ENCODE measurements around the gene CCL16. TPM values are rescaled to one million over a fixed set of nuclear protein-coding genes. Genes with fewer than 3 reads are reported as not detected.

Gene CCL16
- polyA plus RNA-seq, 1 donor (not counting 4 experiments of a cell fraction or from before 2014, with no cell fraction given) = not detected

DNA sequence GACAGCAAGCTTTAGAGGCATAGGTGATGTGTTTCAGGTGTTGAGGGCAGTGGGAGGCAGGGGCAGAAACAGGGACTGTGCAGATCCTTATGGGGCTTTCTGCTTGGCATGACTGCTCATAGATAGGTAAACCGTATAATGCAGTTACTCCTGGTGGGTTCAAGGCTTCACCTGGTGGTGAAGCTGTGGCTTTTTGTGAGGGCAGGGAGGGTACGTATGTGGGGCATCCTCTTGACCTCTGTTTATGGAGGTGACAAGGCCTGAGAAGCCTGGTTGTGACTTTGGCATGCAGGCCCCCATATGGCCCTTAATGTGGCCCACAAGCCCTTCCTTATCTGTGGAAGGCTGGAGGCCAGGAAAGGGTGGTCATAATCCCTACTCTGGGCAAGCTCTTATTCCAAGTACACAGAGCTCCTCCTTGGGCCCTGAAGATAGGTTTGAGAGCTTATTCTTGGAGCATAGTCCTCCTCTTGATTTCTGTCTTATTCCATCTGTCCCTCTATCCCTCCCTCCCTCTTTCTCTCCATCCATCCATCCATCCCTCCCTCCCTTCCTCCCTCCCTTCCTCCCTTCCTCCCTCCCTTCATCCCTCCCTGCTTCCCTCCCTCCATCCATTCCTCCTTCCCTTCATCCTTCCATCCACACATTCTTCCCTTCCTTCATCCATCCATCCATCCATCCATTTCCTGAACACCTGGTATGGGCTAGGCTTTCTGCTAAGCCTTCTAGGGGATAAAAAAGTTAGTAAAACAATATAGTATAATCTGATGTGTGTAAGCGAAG, 1.3 kb upstream of the CCL16 start:
- FAIRE-seq (no peak), DNase-seq (ENCODE audit: low read depth, low spot score) (no peak)
- H3K9me1 ChIP-seq (ENCODE audit: control insufficient read depth, extremely low read depth, insufficient read depth, low read length) = no peaks in the 10 kb centered on the region
- H3K36me3 ChIP-seq (ENCODE audit: control insufficient read depth in 2 of 2, extremely low read depth in 1 of 2, insufficient read depth in 2 of 2, low read length in 2 of 2) = no peaks in the 10 kb centered on the region
- no peak overlapping the region for H3K4me2 ChIP-seq (ENCODE audit: control insufficient read depth, extremely low read depth, insufficient read depth, low read depth, low read length)
- H4K20me1 ChIP-seq (ENCODE audit: control insufficient read depth, extremely low read depth, insufficient read depth, low read length) = no peaks in the 10 kb centered on the region
- H3K4me3 ChIP-seq (ENCODE audit: control insufficient read depth in 2 of 3, extremely low read depth in 1 of 3, insufficient read depth in 2 of 3, low read depth in 1 of 3, low read length in 3 of 3) = no peak overlapping the region
- no peak overlapping the region for H3K9ac ChIP-seq (ENCODE audit: control insufficient read depth, extremely low read depth, insufficient read depth, low read length)
- H3K27me3 ChIP-seq (ENCODE audit: control insufficient read depth, extremely low read depth, insufficient read depth, low read length) = peaks cover 9% of the 10 kb centered on the region
- TF ChIP-seq EZH2 (IDR thresholded peaks at IDR 0.05; ENCODE audit: low read length) = no peak
- no peak for TF ChIP-seq CTCF (optimal IDR thresholded peaks at IDR 0.05 in 1 of 3, IDR thresholded peaks at IDR 0.05 in 1 of 3, conservative IDR thresholded peaks at IDR 0.05 in 1 of 3; ENCODE audit: extremely low read depth in 1 of 3, insufficient read depth in 2 of 3, low read length in 3 of 3)
- no peak overlapping the region for H2AFZ ChIP-seq (ENCODE audit: control insufficient read depth, low read length)
- no peaks in the 10 kb centered on the region for H3K4me1 ChIP-seq (ENCODE audit: control insufficient read depth, extremely low read depth, insufficient read depth, low read length)
- no peaks in the 10 kb centered on the region for H3K9me3 ChIP-seq (ENCODE audit: control insufficient read depth, low read depth, low read length)
- no peaks in the 10 kb centered on the region for H3K79me2 ChIP-seq (ENCODE audit: control insufficient read depth, insufficient read depth, low read length)
- H3K27ac ChIP-seq (ENCODE audit: control insufficient read depth, insufficient read depth, low read length) = no peak overlapping the region
- dilution Hi-C loops (cut with MboI; ENCODE audit: extremely low pct_ligation_motif_present, low sequenced_read_pairs) = loop anchor here (25.0 kb wide), 1 partner anchor 155 kb away; no protein-coding TSS in a partner anchor

- no peak overlapping the region for H3K27ac ChIP-seq (ENCODE audit: control insufficient read depth, insufficient read depth, low read length)
- H3K4me3 ChIP-seq (ENCODE audit: control insufficient read depth in 2 of 3, extremely low read depth in 1 of 3, insufficient read depth in 2 of 3, low read depth in 1 of 3, low read length in 3 of 3) = no peak overlapping the region
- H3K4me2 ChIP-seq (ENCODE audit: control insufficient read depth, extremely low read depth, insufficient read depth, low read depth, low read length) = no peak overlapping the region
- H3K9me3 ChIP-seq (ENCODE audit: control insufficient read depth, low read depth, low read length) = no peaks in the 10 kb centered on the region
- no peak overlapping the region for H2AFZ ChIP-seq (ENCODE audit: control insufficient read depth, low read length)
- no peaks in the 10 kb centered on the region for H3K36me3 ChIP-seq (ENCODE audit: control insufficient read depth in 2 of 2, extremely low read depth in 1 of 2, insufficient read depth in 2 of 2, low read length in 2 of 2)
- dilution Hi-C loops (cut with MboI; ENCODE audit: extremely low pct_ligation_motif_present, low sequenced_read_pairs) = loop anchor here (25.0 kb wide), 1 partner anchor 155 kb away; no protein-coding TSS in a partner anchor
- no peaks in the 10 kb centered on the region for H3K79me2 ChIP-seq (ENCODE audit: control insufficient read depth, insufficient read depth, low read length)
- DNase-seq (ENCODE audit: low read depth, low spot score) (no peak), FAIRE-seq (no peak)
- H3K4me1 ChIP-seq (ENCODE audit: control insufficient read depth, extremely low read depth, insufficient read depth, low read length) = no peaks in the 10 kb centered on the region
- H4K20me1 ChIP-seq (ENCODE audit: control insufficient read depth, extremely low read depth, insufficient read depth, low read length) = no peaks in the 10 kb centered on the region
- no peak overlapping the region for H3K9ac ChIP-seq (ENCODE audit: control insufficient read depth, extremely low read depth, insufficient read depth, low read length)
- H3K9me1 ChIP-seq (ENCODE audit: control insufficient read depth, extremely low read depth, insufficient read depth, low read length) = no peaks in the 10 kb centered on the region
- no peak for TF ChIP-seq CTCF (optimal IDR thresholded peaks at IDR 0.05 in 1 of 3, IDR thresholded peaks at IDR 0.05 in 1 of 3, conservative IDR thresholded peaks at IDR 0.05 in 1 of 3; ENCODE audit: extremely low read depth in 1 of 3, insufficient read depth in 2 of 3, low read length in 3 of 3)
- no peak for TF ChIP-seq EZH2 (IDR thresholded peaks at IDR 0.05; ENCODE audit: low read length)
- peaks cover 9% of the 10 kb centered on the region for H3K27me3 ChIP-seq (ENCODE audit: control insufficient read depth, extremely low read depth, insufficient read depth, low read length)
Measured at GRCh38 chr17:35981908-35982330, 622 bp upstream of the CCL16 start.

Measured in keratinocyte (primary cell).